Measurements from ENCODE around the gene LRRC10.
"Not testable (repeated sequence)": the region's sequence is repeated elsewhere in the genome, so short reads cannot be mapped to it uniquely, and the experiment has no call there.

Gene LRRC10

GRCh38 chr12:69613351-69613750 is 2.6 kb upstream of the LRRC10 start:
- no peak overlapping the region for H3K9ac ChIP-seq (ENCODE audit: low read length)
- H3K4me1 ChIP-seq (ENCODE audit: insufficient read depth, low read length, severe bottlenecking), result no peaks in the 10 kb centered on the region
- H3K79me2 ChIP-seq (ENCODE audit: insufficient read depth, low read length), result no peaks in the 10 kb centered on the region
- H3F3A ChIP-seq (ENCODE audit: insufficient read depth, low read length), result no peaks in the 10 kb centered on the region
- no peaks in the 10 kb centered on the region for H4K20me1 ChIP-seq (ENCODE audit: insufficient read depth, low read length)
- no peak overlapping the region for H3K4me3 ChIP-seq (ENCODE audit: low read depth, low read length, poor library complexity, severe bottlenecking)
- H3K9me2 ChIP-seq (ENCODE audit: low read depth, low read length), result no peaks in the 10 kb centered on the region
- H3K27ac ChIP-seq (ENCODE audit: low read depth, low read length, poor library complexity, severe bottlenecking), result no peak overlapping the region
- TF ChIP-seq EZH2 (IDR thresholded peaks at IDR 0.05; ENCODE audit: borderline replicate concordance, low read length) (no peak), CTCF (IDR thresholded peaks at IDR 0.05; ENCODE audit: low read length) (no peak)
- no peaks in the 10 kb centered on the region; the same call in 1 of the 2 replicates for H3K36me3 ChIP-seq (ENCODE audit: insufficient read depth, low read length)
- H3K27me3 ChIP-seq (ENCODE audit: insufficient read depth, low read length), result 0 out of 2 replicates have a peak, but pooled peaks cover 5% of the 10 kb centered on the region
- H3K9me3 ChIP-seq (ENCODE audit: low read length), result no peaks in the 10 kb centered on the region
- H3K4me2 ChIP-seq (ENCODE audit: low read length), result no peak overlapping the region
- no peak overlapping the region for H2AFZ ChIP-seq (ENCODE audit: low read length)

DNA sequence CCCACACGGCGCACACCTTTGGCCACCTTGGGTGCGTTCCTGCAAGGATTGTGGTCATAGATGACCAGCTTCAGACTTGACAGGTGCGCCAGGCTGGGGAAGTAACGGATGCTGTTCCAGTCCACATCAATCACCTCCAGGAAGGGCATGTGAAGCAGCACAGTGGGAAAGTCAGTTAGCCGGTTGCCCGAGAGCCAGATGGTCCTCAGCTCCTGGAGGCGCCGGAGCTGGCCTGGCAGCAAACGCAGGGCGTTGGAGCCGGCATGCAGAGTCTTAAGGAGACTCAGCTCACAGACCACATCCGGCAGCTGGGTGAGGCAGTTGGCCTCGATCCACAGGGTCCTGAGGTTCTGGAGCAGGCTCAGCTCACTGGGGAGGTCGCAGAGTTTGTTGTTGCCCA is 581 bp downstream of the LRRC10 start:
- Histone ChIP-seq H3K9me2 (ENCODE audit: low read depth, low read length) (no peaks in the 10 kb centered on the region), H2AFZ (ENCODE audit: low read length) (no peak overlapping the region), H3K4me3 (ENCODE audit: low read depth, low read length, poor library complexity, severe bottlenecking) (no peak overlapping the region), H4K20me1 (ENCODE audit: insufficient read depth, low read length) (no peaks in the 10 kb centered on the region), H3F3A (ENCODE audit: insufficient read depth, low read length) (no peaks in the 10 kb centered on the region), H3K27ac (ENCODE audit: low read depth, low read length, poor library complexity, severe bottlenecking) (no peak overlapping the region), H3K9me3 (ENCODE audit: low read length) (no peaks in the 10 kb centered on the region), H3K36me3 (ENCODE audit: insufficient read depth, low read length) (no peaks in the 10 kb centered on the region; the same call in 1 of the 2 replicates), H3K4me1 (ENCODE audit: insufficient read depth, low read length, severe bottlenecking) (no peaks in the 10 kb centered on the region), H3K27me3 (ENCODE audit: insufficient read depth, low read length) (no peaks in the 10 kb centered on the region), H3K4me2 (ENCODE audit: low read length) (no peak overlapping the region), H3K9ac (ENCODE audit: low read length) (no peak overlapping the region), H3K79me2 (ENCODE audit: insufficient read depth, low read length) (no peaks in the 10 kb centered on the region)
- TF ChIP-seq EZH2 (IDR thresholded peaks at IDR 0.05; ENCODE audit: borderline replicate concordance, low read length) (no peak), CTCF (IDR thresholded peaks at IDR 0.05; ENCODE audit: low read length) (no peak)

GRCh38 chr12:69608114-69608513 is 2.6 kb downstream of the LRRC10 start:
- H4K20me1 ChIP-seq (ENCODE audit: insufficient read depth, low read length), result no peaks in the 10 kb centered on the region
- 0 out of 2 replicates have a peak, but pooled peaks cover under 1% of the 10 kb centered on the region for H3F3A ChIP-seq (ENCODE audit: insufficient read depth, low read length)
- H3K9ac ChIP-seq (ENCODE audit: low read length), result no peak overlapping the region
- H3K4me3 ChIP-seq (ENCODE audit: low read depth, low read length, poor library complexity, severe bottlenecking), result no peak overlapping the region
- H3K27me3 ChIP-seq (ENCODE audit: insufficient read depth, low read length), result no peaks in the 10 kb centered on the region
- no peaks in the 10 kb centered on the region for H3K9me2 ChIP-seq (ENCODE audit: low read depth, low read length)
- H3K4me1 ChIP-seq (ENCODE audit: insufficient read depth, low read length, severe bottlenecking), result no peaks in the 10 kb centered on the region
- H3K79me2 ChIP-seq (ENCODE audit: insufficient read depth, low read length), result no peaks in the 10 kb centered on the region
- H3K27ac ChIP-seq (ENCODE audit: low read depth, low read length, poor library complexity, severe bottlenecking), result no peak overlapping the region
- no peak for TF ChIP-seq CTCF (IDR thresholded peaks at IDR 0.05; ENCODE audit: low read length)
- TF ChIP-seq EZH2 (IDR thresholded peaks at IDR 0.05; ENCODE audit: borderline replicate concordance, low read length), result no peak
- H2AFZ ChIP-seq (ENCODE audit: low read length), result no peak overlapping the region
- H3K36me3 ChIP-seq (ENCODE audit: insufficient read depth, low read length), result peaks cover 5% of the 10 kb centered on the region
- no peak overlapping the region for H3K4me2 ChIP-seq (ENCODE audit: low read length)
- no peaks in the 10 kb centered on the region for H3K9me3 ChIP-seq (ENCODE audit: low read length)

GRCh38 chr12:69604275-69604674 is 6.4 kb downstream of the LRRC10 start:
- H4K20me1 ChIP-seq (ENCODE audit: insufficient read depth, low read length); H3K9ac ChIP-seq (ENCODE audit: low read length); H3F3A ChIP-seq (ENCODE audit: insufficient read depth, low read length); H3K4me1 ChIP-seq (ENCODE audit: insufficient read depth, low read length, severe bottlenecking); H3K9me3 ChIP-seq (ENCODE audit: low read length); H3K27ac ChIP-seq (ENCODE audit: low read depth, low read length, poor library complexity, severe bottlenecking); H3K79me2 ChIP-seq (ENCODE audit: insufficient read depth, low read length); H3K9me2 ChIP-seq (ENCODE audit: low read depth, low read length); H2AFZ ChIP-seq (ENCODE audit: low read length); H3K4me3 ChIP-seq (ENCODE audit: low read depth, low read length, poor library complexity, severe bottlenecking); H3K4me2 ChIP-seq (ENCODE audit: low read length); H3K27me3 ChIP-seq (ENCODE audit: insufficient read depth, low read length): not testable (repeated sequence)
- peaks cover 42% of the 10 kb centered on the region for H3K36me3 ChIP-seq (ENCODE audit: insufficient read depth, low read length)

DNA sequence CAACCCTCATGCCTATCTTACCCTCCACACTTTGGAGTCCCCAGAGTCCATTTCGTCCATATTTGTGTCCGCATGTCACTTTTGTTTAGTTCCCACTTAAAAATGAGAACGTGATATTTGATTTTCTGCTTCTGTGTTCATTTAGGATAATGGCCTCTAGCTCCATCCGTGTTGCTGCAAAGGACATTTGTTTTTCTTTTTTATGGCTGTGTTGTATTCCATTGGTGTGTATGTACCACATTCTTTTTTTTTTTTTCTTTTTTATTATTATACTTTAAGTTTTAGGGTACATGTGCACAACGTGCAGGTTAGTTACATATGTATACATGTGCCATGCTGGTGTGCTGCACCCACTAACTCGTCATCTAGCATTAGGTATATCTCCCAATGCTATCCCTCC is 7.2 kb downstream of the LRRC10 start:
- H4K20me1 ChIP-seq (ENCODE audit: insufficient read depth, low read length); H3K79me2 ChIP-seq (ENCODE audit: insufficient read depth, low read length); H3K9ac ChIP-seq (ENCODE audit: low read length); H3F3A ChIP-seq (ENCODE audit: insufficient read depth, low read length); H3K4me2 ChIP-seq (ENCODE audit: low read length); H2AFZ ChIP-seq (ENCODE audit: low read length); H3K9me2 ChIP-seq (ENCODE audit: low read depth, low read length); H3K27ac ChIP-seq (ENCODE audit: low read depth, low read length, poor library complexity, severe bottlenecking); H3K4me1 ChIP-seq (ENCODE audit: insufficient read depth, low read length, severe bottlenecking); H3K9me3 ChIP-seq (ENCODE audit: low read length); H3K27me3 ChIP-seq (ENCODE audit: insufficient read depth, low read length); H3K4me3 ChIP-seq (ENCODE audit: low read depth, low read length, poor library complexity, severe bottlenecking): not testable (repeated sequence)
- H3K36me3 ChIP-seq (ENCODE audit: insufficient read depth, low read length), result peaks cover 49% of the 10 kb centered on the region

Data from OCI-LY1 (cell line).